C4-2B (cell line): ENCODE data around the gene BANF1.

ENCODE experiments used
- ZFX ChIP-seq: fragments of 450-650 bp; IDR thresholded peaks from 2 replicates; pipeline ENCODE4 v1.6.1; 2017
- TF ChIP-seq, protein P1 (sequence below): fragments of 450-650 bp; conservative IDR thresholded peaks from 2 replicates; pipeline ENCODE4 v1.5.1; 2017; ENCODE audit warnings: mild to moderate bottlenecking

- TF ChIP-seq, protein P1, sequence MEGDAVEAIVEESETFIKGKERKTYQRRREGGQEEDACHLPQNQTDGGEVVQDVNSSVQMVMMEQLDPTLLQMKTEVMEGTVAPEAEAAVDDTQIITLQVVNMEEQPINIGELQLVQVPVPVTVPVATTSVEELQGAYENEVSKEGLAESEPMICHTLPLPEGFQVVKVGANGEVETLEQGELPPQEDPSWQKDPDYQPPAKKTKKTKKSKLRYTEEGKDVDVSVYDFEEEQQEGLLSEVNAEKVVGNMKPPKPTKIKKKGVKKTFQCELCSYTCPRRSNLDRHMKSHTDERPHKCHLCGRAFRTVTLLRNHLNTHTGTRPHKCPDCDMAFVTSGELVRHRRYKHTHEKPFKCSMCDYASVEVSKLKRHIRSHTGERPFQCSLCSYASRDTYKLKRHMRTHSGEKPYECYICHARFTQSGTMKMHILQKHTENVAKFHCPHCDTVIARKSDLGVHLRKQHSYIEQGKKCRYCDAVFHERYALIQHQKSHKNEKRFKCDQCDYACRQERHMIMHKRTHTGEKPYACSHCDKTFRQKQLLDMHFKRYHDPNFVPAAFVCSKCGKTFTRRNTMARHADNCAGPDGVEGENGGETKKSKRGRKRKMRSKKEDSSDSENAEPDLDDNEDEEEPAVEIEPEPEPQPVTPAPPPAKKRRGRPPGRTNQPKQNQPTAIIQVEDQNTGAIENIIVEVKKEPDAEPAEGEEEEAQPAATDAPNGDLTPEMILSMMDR, result no peak
- TF ChIP-seq ZFX, result no peak
Measured at GRCh38 chr11:66004186-66004585, 1.9 kb downstream of the BANF1 start.
